Duodenal mucosa (tissue), 2 donors: ENCODE data around the gene OSBPL3.

Source experiments
- H3K27ac ChIP-seq: one replicate; pipeline ENCODE4 v1.7.0; 2013; ENCODE audit warnings: low read depth, low read length
- H3K27me3 ChIP-seq, 2 donors: one replicate each; pipeline ENCODE4 v1.7.0; 2013; ENCODE audit warnings: low read length in 2 of 2, control low read depth in 1 of 2; ENCODE audit not compliant: insufficient read depth in 2 of 2, control insufficient read depth in 1 of 2
- H3K36me3 ChIP-seq, 2 donors: one replicate each; pipeline ENCODE4 v1.7.0; 2013; ENCODE audit warnings: low read length in 2 of 2, control low read depth in 1 of 2; ENCODE audit not compliant: insufficient read depth in 2 of 2, control insufficient read depth in 1 of 2
- H3K4me1 ChIP-seq, 2 donors: one replicate each; pipeline ENCODE4 v1.7.0; 2013; ENCODE audit warnings: low read length in 2 of 2, control low read depth in 1 of 2; ENCODE audit not compliant: insufficient read depth in 2 of 2, control insufficient read depth in 1 of 2
- H3K4me3 ChIP-seq, 2 donors: one replicate each; pipeline ENCODE4 v1.7.0; 2013; ENCODE audit warnings: low read length in 2 of 2, low read depth in 1 of 2
- H3K9ac ChIP-seq, 2 donors: one replicate each; pipeline ENCODE4 v1.7.0; 2013; ENCODE audit warnings: low read length in 2 of 2, low read depth in 1 of 2
- H3K9me3 ChIP-seq, 2 donors: one replicate each; pipeline ENCODE4 v1.7.0; 2013; ENCODE audit warnings: low read length in 2 of 2, control low read depth in 1 of 2; ENCODE audit not compliant: control insufficient read depth in 1 of 2

The OSBPL3 gene

DNA sequence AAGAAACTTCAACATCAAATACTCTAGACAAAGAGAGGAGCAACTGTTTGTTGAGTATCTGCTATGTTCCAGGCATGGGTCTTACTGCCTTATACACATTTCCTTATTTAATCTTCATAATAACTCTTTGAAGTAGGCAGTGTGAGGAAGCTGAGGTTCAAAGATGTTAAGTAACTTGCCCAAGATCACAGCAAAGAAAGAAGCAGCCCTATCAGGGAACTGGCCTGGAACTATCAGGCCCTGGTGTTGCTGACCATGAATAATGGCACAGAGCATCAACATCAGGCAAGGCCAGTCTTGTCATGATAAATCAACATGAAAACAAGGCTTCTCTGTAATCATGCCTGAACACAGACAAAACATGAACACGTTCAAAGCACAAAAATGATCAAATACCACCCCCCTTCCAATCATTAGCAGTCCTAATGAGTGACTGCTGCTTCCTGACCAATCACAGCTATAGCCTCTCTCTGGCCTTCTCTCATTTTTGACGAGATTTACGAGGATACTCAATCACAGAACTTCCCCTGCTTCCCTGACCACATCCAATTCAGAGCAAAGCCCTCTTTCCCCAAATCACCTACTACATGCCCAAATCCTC is 225.0 kb downstream of the OSBPL3 start:
- H3K27ac ChIP-seq: no peak overlapping the region

DNA sequence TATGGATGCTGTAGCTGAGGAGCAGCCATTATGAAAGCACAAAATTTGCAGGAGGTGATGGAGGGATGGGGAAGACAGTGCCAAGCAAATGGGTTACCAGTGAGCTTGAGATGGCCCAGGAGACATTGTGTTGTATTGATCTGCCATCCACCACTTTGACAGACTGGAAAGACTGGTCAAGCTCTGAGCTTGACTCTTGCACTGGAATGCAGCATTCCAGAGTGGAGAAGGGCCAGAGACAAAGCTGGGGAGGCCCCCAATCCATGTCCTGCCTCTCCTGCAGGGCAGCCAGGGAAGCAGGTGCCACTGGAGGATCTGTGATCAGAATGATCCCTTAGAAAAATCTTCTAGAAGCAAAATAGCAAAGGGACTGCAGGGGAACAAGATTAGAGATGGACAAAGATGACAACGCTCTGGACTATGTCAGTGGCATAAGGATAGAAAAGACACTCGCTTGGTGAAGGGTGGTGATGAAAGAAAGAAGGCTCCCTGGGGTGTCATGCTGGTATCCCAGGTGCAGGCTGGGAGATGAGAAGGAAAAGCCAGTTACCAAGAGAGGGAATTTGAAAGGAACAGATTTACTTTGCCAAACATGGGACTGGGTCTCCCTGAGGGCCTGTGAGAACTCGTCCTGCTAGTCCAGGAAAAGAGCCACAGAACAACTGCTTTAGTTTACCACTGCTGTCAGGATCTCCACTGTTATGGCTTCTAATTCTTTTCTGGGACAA is 227.7 kb downstream of the OSBPL3 start:
- Histone ChIP-seq H3K36me3 (no peaks in the 10 kb centered on the region), H3K4me1 (no peaks in the 10 kb centered on the region), H3K27ac (no peak overlapping the region), H3K9me3 (no peaks in the 10 kb centered on the region), H3K4me3 (no peak overlapping the region), H3K27me3 (peaks cover 3 to 12% of the 10 kb centered on the region in 2 donors), H3K9ac (no peak overlapping the region)

More for the DNA sequence above, 225.0 kb downstream of the OSBPL3 start:
- H3K9ac ChIP-seq: no peak overlapping the region
- no peak overlapping the region for H3K4me3 ChIP-seq
- H3K27me3 ChIP-seq: peaks cover 3 to 32% of the 10 kb centered on the region in 2 donors
- H3K4me1 ChIP-seq: peaks cover 0 to 6% of the 10 kb centered on the region in 2 donors
- H3K36me3 ChIP-seq: no peaks in the 10 kb centered on the region
- no peaks in the 10 kb centered on the region for H3K9me3 ChIP-seq

DNA sequence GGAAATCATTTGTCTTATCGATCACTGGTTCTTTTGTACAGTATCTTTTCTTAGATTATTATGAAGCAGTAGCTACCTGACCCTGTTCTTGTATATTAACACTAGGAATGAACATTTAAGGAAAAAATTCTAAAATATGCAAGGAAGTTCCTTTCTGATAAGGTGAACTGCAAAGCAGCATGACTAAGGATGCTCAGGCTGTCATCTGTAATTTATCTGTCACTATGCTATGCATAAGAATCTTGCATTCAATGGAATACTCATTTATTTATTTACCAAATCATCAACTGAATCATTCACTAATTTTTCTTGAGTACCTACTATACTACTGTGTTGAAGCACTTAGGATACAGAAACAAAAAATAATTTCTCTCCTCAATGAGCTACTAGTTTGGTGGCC is 228.5 kb downstream of the OSBPL3 start:
- no peak overlapping the region for H3K27ac ChIP-seq
- H3K4me1 ChIP-seq: no peaks in the 10 kb centered on the region
- peaks cover 3 to 11% of the 10 kb centered on the region in 2 donors for H3K27me3 ChIP-seq
- no peaks in the 10 kb centered on the region for H3K36me3 ChIP-seq
- H3K9me3 ChIP-seq: no peaks in the 10 kb centered on the region
- no peak overlapping the region for H3K9ac ChIP-seq
- H3K4me3 ChIP-seq: no peak overlapping the region

DNA sequence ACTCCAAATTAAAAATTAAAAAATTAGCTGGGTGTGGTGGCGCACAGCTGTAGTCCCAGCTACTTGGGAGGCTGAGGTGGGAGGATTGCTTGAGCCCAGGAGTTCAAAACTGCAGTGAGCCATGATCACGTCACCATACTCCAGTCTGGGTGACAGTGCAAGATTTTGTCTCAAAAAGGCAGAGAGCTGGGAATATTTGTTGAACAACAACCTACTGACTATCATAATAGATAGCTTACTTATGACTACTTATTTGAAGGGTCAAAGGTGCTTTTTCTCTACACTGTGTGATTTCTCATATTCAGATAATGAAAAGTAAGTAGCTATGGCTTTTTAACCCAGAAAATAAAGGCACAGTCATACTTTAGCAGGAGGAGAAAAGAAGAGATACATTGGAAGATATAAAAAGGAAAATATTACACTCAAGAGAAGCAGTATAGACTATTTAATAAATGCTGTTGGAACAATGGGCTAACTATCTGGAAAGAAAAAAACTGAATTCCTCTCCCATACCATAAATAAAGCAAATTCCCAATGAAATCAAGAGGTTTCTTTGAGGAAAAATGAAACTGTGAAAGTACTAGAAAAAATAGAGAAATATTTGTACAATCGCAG is 229.4 kb downstream of the OSBPL3 start:
- H3K4me3 ChIP-seq: no peak overlapping the region
- no peaks in the 10 kb centered on the region for H3K4me1 ChIP-seq
- H3K27ac ChIP-seq: no peak overlapping the region

DNA sequence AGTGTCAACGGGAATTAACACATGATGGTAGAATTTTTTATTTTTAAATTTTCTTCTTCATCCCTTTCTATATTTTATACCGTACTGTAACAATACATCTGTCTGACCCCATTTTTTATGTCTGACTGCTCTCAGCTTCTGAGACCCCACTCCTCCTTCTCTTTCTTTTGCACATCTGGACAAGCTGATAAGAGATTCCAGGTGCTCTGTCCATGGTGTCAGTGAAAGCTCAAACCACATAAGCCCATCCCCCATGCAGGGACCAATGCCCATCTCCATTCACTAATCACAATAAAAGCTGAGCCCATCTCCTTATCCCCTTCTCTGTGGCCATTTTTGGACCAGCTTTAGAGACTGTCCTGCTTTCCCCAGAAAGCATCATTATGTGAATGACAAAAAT is 231.5 kb downstream of the OSBPL3 start:
- Histone ChIP-seq H3K4me1 (no peaks in the 10 kb centered on the region), H3K9ac (no peak overlapping the region), H3K36me3 (no peaks in the 10 kb centered on the region), H3K9me3 (no peaks in the 10 kb centered on the region), H3K27me3 (peaks cover 3 to 8% of the 10 kb centered on the region in 2 donors), H3K4me3 (no peak overlapping the region), H3K27ac (no peak overlapping the region)

More for the DNA sequence above, 229.4 kb downstream of the OSBPL3 start:
- Histone ChIP-seq H3K27me3 (peaks cover 3 to 8% of the 10 kb centered on the region in 2 donors), H3K36me3 (no peaks in the 10 kb centered on the region), H3K9ac (no peak overlapping the region), H3K9me3 (no peaks in the 10 kb centered on the region)
